HUDEP-2 (cell line): Measurements from ENCODE around the gene STARD10.
"Not testable (repeated sequence)": the region's sequence is repeated elsewhere in the genome, so short reads cannot be mapped to it uniquely, and the experiment has no call there.

Experiments used
- DNase-seq, 76 experiments: peaks; one replicate each; lab custom pipeline; 2025; ENCODE audit not compliant: unreplicated experiment in 76 of 76; lab: John Stamatoyannopoulos, UW

The STARD10 gene

GRCh38 chr11:72808331-72808798, 14.5 kb upstream of the STARD10 start:
- no peak for DNase-seq

DNA sequence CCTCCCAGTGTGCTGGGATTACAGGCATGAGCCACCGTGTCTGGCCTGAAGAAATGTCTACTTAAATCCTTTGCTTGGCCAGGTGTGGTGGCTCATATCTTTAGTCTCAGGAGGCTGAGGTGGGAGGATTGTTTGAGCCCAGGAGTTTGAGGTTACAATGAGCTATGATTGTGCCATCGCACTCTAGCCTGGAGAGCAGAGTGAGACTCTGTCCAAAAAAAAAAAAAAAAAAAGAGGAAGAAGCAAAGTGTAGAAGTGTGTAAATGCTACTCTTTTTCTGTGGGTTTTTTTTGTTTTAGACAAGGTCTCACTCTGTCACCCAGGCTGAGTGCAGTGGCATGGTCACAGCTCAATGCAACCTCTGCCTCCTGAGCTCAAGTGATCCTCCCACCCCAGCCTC, 13.9 kb upstream of the STARD10 start:
- DNase-seq = no peak

GRCh38 chr11:72807021-72807693, 13.3 kb upstream of the STARD10 start:
- no peak for DNase-seq

DNA sequence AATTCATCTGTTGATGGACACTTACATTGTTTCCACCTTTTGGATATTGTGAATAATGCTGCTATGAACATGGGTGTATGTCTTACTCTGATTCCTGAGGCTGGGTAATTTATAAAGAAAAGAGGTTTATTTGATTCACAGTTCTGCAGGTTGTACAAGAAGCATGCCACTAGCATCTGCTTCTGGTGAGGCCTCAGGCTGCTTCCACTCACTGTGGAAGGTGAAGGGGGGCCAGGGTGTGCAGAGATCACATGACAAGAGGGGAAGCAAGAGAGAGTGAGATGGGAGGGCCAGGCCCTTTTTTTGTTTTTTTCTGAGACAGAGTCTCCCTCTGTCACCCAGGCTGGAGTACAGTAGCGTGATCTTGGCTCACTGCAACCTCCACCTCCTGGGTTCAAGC, 12.5 kb upstream of the STARD10 start:
- DNase-seq = not testable (repeated sequence)

GRCh38 chr11:72805216-72805615, 11.4 kb upstream of the STARD10 start:
- DNase-seq = no peak

- DNase-seq = no peak
Measured at GRCh38 chr11:72802822-72803221, 9.0 kb upstream of the STARD10 start.

- DNase-seq = no peak
Measured at GRCh38 chr11:72799441-72799840, 5.6 kb upstream of the STARD10 start.

GRCh38 chr11:72798361-72798760, 4.5 kb upstream of the STARD10 start:
- no peak for DNase-seq

DNA sequence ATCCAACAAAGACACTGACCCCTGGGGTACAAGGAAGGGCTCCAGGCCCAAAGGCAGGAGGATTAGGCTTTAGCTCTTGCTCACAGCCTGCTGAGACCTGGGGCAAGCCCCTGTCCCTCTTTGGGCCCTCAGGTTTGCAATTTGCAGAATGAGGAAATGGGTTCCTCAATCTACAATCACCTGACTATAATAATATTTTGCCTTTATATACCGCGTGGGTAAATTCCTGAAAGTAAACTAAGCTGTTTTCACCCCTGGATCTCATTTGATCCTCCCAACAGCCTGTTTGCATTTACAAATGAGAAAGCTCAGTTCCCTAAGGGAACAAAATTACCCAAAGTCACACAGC, 797 bp downstream of the STARD10 start:
- no peak for DNase-seq

DNA sequence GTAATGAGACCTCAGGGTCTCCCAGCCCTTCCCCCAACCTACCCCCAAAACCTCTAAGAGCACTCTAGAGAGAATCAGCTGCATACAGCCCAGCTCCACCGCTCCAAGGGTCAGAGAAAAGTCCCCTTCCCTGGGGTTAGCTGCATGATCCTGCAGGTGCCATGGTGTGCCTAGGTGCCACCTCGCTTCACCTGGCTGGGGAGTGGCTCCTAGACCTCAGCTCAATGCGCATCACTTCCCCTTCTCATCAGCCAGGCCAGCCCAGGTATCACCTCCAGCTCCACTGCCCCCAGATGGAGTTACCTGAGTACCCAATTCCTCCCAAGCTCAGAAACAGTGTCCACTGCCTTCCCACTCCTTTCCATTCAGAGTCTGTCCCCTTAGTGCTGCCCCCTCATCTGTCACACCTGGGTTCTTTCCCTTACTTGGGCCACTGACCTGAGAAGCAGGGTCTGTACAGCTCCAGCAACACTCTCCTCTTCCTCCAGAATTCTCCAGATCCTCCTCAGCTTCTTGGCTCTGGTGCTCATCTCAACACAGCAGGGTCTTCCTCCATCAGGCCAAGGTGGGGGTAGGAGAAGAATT, 1.3 kb downstream of the STARD10 start:
- DNase-seq = peak in 1 of 76 experiments; percentile 13

- not testable (repeated sequence) for DNase-seq
Measured at GRCh38 chr11:72791228-72791627, 2.6 kb downstream of the STARD10 start.

DNA sequence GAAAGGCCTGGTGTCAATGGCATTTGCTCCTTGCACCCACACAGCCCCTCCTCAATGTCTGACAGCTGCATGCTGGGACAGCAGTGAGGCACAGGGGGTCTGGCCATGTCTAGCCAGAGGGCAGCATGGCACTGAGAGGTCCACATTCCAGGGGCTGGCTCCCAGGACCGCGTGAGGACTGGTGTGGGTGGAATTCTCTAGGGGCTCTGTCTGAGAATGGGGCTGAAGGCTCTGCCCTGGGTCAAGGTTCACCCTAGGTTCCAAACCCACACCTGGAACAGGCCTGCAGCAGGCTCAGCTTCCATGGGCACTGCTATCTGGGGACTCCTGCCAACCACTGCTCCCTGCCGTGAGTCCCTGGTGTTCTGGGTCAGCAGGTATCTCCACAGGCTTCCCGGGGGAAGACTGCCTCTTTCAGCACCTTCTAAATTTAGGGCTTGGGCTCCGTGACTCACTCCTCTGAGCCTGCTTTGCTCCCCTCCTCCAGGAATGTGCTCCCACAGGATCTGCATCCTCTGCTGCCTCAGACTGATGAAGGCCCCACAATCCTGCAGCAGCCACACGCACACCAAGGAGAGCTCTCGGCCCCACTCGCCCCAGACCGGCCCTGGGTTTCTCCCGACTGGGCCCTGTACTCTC, 4.2 kb downstream of the STARD10 start:
- no peak for DNase-seq

- DNase-seq = no peak
Measured at GRCh38 chr11:72788241-72788640, 5.6 kb downstream of the STARD10 start.

GRCh38 chr11:72787216-72788104, 6.4 kb downstream of the STARD10 start:
- peak in 17 of 76 experiments; percentile 2 to 64 (median 30) for DNase-seq

GRCh38 chr11:72786305-72787215, 7.3 kb downstream of the STARD10 start:
- no peak for DNase-seq

- no peak for DNase-seq
Measured at GRCh38 chr11:72784662-72785061, 9.2 kb downstream of the STARD10 start.

GRCh38 chr11:72783144-72783905, 10.5 kb downstream of the STARD10 start:
- DNase-seq = no peak

- no peak for DNase-seq
Measured at GRCh38 chr11:72782081-72782920, 11.5 kb downstream of the STARD10 start.
